OCI-LY7 (cell line): ENCODE data around the gene SMPD3. TPM values are rescaled to one million over a fixed set of nuclear protein-coding genes. Genes with fewer than 3 reads are reported as not detected.

Experiments used
- BruUV-seq: library from RNA; stranded (reverse); fragments of 400-500 nt; replicated peaks from 2 replicates; lab custom pipeline; 2021; lab: Mats Ljungman, UMichigan
- CTCF ChIA-PET: fragments of 300-600 bp; sonication (Branson Sonifier 250); formaldehyde crosslinking; loops from one replicate; lab custom pipeline; 2022; ENCODE audit warnings: antibody characterized with exemption; ENCODE audit not compliant: unreplicated experiment; lab: Charles Lee
- POLR2A ChIA-PET: fragments of 300-600 bp; sonication (Branson Sonifier 250); formaldehyde crosslinking; loops from one replicate; lab custom pipeline; 2022; ENCODE audit warnings: antibody characterized with exemption; lab: Charles Lee
- DNase-seq: peaks from one replicate; pipeline ENCODE4 v3.0.0-alpha.2; 2015; ENCODE audit warnings: low spot score
- H2AFZ ChIP-seq: fragments of 200-600 bp; sonication (generic), shearing (Covaris generic); 2 replicates; pipeline ENCODE4 v1.6.1; 2014; ENCODE audit warnings: mild to moderate bottlenecking, antibody characterized with exemption, low read length, moderate library complexity
- H3K27ac ChIP-seq: fragments of 200-600 bp; sonication (generic); 2 replicates; pipeline ENCODE4 v1.5.1; 2014; ENCODE audit warnings: mixed run types, low read depth, mild to moderate bottlenecking, moderate library complexity, low read length, inconsistent platforms; ENCODE audit not compliant: poor library complexity, severe bottlenecking
- H3K36me3 ChIP-seq: fragments of 200-600 bp; sonication (generic); 2 replicates; pipeline ENCODE4 v1.6.1; 2014; ENCODE audit warnings: mild to moderate bottlenecking, antibody characterized with exemption, low read length, moderate library complexity, mixed read lengths; ENCODE audit not compliant: insufficient read depth
- H3K4me1 ChIP-seq: fragments of 200-600 bp; sonication (generic); 2 replicates; pipeline ENCODE4 v1.5.1; 2014; ENCODE audit warnings: mild to moderate bottlenecking, low read length; ENCODE audit not compliant: insufficient read depth, poor library complexity, severe bottlenecking
- H3K4me2 ChIP-seq: fragments of 200-600 bp; sonication (generic); 2 replicates; pipeline ENCODE4 v1.6.1; 2014; ENCODE audit warnings: mild to moderate bottlenecking, low read length
- H3K4me3 ChIP-seq: fragments of 200-600 bp; sonication (generic); 2 replicates; pipeline ENCODE4 v1.5.1; 2014; ENCODE audit warnings: mild to moderate bottlenecking, low read depth, low read length; ENCODE audit not compliant: poor library complexity, severe bottlenecking
- H3K79me2 ChIP-seq: fragments of 200-600 bp; sonication (generic); 2 replicates; pipeline ENCODE4 v1.6.1; 2016; ENCODE audit warnings: low read depth, mild to moderate bottlenecking, low read length, moderate library complexity, mixed read lengths; ENCODE audit not compliant: insufficient read depth
- H3K9me2 ChIP-seq: fragments of 200-600 bp; sonication (generic); 2 replicates; pipeline ENCODE4 v1.6.1; 2016; ENCODE audit warnings: mild to moderate bottlenecking, low read length, mixed read lengths; ENCODE audit not compliant: insufficient read depth
- H3K9me3 ChIP-seq: fragments of 200-600 bp; sonication (generic); 2 replicates; pipeline ENCODE4 v1.6.1; 2014; ENCODE audit warnings: mild to moderate bottlenecking, mixed run types, low read length, mixed read lengths
- H4K20me1 ChIP-seq: fragments of 200-600 bp; sonication (generic); 2 replicates; pipeline ENCODE4 v1.6.1; 2014; ENCODE audit warnings: mild to moderate bottlenecking, antibody characterized with exemption, low read length, moderate library complexity, mixed read lengths; ENCODE audit not compliant: insufficient read depth
- EZH2phosphoT487 ChIP-seq: fragments of 200-600 bp; sonication (generic); IDR thresholded peaks from 2 replicates; pipeline ENCODE4 v1.6.1; 2018; ENCODE audit warnings: low read depth, borderline replicate concordance, mild to moderate bottlenecking, mixed run types, antibody characterized with exemption, low read length, moderate library complexity, mixed read lengths
- intact Hi-C: fragments of 100-400 bp; cut with micrococcal nuclease; formaldehyde crosslinking; loops from one replicate; pipeline ENCODE4 v1.10.0; 2022; ENCODE audit not compliant: unreplicated experiment
- total RNA-seq, 2 experiments: library from RNA; depleted of rRNA in 1 of 2; stranded (reverse); fragments of >200 nt in 1 of 2; shearing (Covaris generic) in 1 of 2; gene quantifications; 2 replicates each; pipeline ENCODE4 v1.2.3, GENCODE V29; 2014 to 2022
- TF ChIP-seq, protein P1 (sequence below): fragments of 200-600 bp; sonication (generic); conservative IDR thresholded peaks from 2 replicates; pipeline ENCODE4 v1.5.1; 2014; ENCODE audit warnings: mild to moderate bottlenecking, antibody characterized with exemption, low read length, moderate library complexity, mixed read lengths

Gene SMPD3
- total RNA-seq, 2 experiments from 2014 or later, result 0.16 to 0.51 TPM

DNA sequence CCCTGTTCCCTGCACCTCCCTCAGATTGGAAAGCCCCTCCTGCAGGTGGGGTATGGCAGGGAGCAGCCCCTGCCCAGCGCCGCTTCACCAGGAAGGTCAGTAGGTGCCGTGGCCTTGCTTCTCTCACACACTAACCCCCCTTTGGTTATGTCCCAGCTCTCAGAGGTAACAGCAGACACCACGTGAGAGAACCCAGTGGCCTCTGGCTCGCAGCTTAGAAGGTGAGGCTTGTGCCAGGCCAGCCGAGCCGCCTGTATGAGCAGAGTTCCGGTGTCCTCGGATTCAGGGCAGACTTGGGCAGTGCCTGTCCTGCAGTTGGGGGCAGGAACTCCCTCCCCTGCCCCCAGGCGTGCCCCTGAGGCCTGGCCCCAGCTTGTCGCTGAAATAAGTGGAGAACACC is 90.4 kb downstream of the SMPD3 start:
- intact Hi-C loops, result no loop called here
- TF ChIP-seq EZH2phosphoT487, result no peak
- TF ChIP-seq, protein P1, sequence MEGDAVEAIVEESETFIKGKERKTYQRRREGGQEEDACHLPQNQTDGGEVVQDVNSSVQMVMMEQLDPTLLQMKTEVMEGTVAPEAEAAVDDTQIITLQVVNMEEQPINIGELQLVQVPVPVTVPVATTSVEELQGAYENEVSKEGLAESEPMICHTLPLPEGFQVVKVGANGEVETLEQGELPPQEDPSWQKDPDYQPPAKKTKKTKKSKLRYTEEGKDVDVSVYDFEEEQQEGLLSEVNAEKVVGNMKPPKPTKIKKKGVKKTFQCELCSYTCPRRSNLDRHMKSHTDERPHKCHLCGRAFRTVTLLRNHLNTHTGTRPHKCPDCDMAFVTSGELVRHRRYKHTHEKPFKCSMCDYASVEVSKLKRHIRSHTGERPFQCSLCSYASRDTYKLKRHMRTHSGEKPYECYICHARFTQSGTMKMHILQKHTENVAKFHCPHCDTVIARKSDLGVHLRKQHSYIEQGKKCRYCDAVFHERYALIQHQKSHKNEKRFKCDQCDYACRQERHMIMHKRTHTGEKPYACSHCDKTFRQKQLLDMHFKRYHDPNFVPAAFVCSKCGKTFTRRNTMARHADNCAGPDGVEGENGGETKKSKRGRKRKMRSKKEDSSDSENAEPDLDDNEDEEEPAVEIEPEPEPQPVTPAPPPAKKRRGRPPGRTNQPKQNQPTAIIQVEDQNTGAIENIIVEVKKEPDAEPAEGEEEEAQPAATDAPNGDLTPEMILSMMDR, result no peak
- CTCF ChIA-PET, result no interaction called here
- no peak for DNase-seq
- no peak overlapping the region for H3K27ac ChIP-seq
- H3K9me3 ChIP-seq, result no peaks in the 10 kb centered on the region
- H4K20me1 ChIP-seq, result no peaks in the 10 kb centered on the region
- peaks cover 70% of the 10 kb centered on the region for H3K36me3 ChIP-seq
- H3K4me1 ChIP-seq, result peaks cover 8% of the 10 kb centered on the region
- no peaks in the 10 kb centered on the region for H3K9me2 ChIP-seq
- BruUV-seq, result no TSS peak
- no peak overlapping the region for H3K4me2 ChIP-seq
- no peak overlapping the region for H3K4me3 ChIP-seq
- H2AFZ ChIP-seq, result no peak overlapping the region
- POLR2A ChIA-PET, result no interaction called here
- no peaks in the 10 kb centered on the region for H3K79me2 ChIP-seq

DNA sequence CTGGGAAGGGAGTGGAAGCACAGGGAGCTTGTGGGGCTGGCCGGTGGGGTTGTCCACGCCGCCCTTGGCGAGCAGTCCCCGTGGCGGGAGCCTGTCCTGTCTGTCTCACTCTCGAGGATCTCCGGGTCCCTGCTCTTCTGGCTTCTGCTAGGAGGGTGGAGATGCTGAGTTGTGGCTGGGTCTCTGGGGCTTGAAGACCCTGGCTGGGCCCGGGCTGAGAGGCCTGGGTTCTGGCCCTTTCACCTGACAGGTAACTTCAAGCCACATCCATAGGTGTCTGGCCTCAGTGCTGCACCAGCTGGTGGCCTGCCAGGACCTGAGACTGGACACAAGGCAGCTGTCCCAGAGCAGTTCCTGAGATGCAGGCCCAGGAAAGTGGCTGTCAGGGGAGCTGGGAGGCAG is 90.8 kb downstream of the SMPD3 start:
- no TSS peak for BruUV-seq
- no peaks in the 10 kb centered on the region for H3K79me2 ChIP-seq
- peaks cover 8% of the 10 kb centered on the region for H3K4me1 ChIP-seq
- POLR2A ChIA-PET, result no interaction called here
- H3K4me3 ChIP-seq, result no peak overlapping the region
- H3K4me2 ChIP-seq, result no peak overlapping the region
- peaks cover 74% of the 10 kb centered on the region for H3K36me3 ChIP-seq
- no peaks in the 10 kb centered on the region for H3K9me3 ChIP-seq
- no peaks in the 10 kb centered on the region for H3K9me2 ChIP-seq
- no peak overlapping the region for H2AFZ ChIP-seq
- no peaks in the 10 kb centered on the region for H4K20me1 ChIP-seq
- DNase-seq, result no peak
- TF ChIP-seq EZH2phosphoT487, result no peak
- TF ChIP-seq, protein P1, result no peak
- no peak overlapping the region for H3K27ac ChIP-seq
- CTCF ChIA-PET, result no interaction called here
- intact Hi-C loops, result no loop called here

DNA sequence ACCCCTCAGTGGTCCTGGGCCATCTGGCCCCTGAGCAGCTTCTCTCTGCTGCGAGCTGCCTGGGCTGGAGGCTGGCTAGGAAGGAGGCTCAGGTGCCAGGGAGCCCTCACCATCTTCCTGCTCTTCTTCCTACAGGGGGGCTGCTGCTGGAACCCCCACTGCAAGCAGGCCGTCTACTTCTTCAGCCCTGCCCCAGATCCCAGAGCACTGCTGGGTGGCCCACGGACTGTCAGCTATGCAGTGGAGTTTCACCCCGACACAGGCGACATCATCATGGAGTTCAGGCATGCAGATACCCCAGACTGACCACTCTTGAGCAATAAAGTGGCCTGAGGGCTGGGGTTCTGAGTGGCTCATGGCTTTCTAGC is 91.4 kb downstream of the SMPD3 start:
- no peak overlapping the region for H3K4me3 ChIP-seq
- no peak for DNase-seq
- no peak for TF ChIP-seq EZH2phosphoT487
- TF ChIP-seq, protein P1, result no peak
- ChIA-PET POLR2A (no interaction called here), CTCF (no interaction called here)
- no TSS peak for BruUV-seq
- no peaks in the 10 kb centered on the region for H4K20me1 ChIP-seq
- peaks cover 8% of the 10 kb centered on the region for H3K4me1 ChIP-seq
- no peak overlapping the region for H3K27ac ChIP-seq
- no peak overlapping the region for H3K4me2 ChIP-seq
- no peaks in the 10 kb centered on the region for H3K9me2 ChIP-seq
- no peak overlapping the region for H2AFZ ChIP-seq
- no peaks in the 10 kb centered on the region for H3K9me3 ChIP-seq
- no peaks in the 10 kb centered on the region for H3K79me2 ChIP-seq
- intact Hi-C loops, result no loop called here
- H3K36me3 ChIP-seq, result peaks cover 80% of the 10 kb centered on the region
